GM06990 (cell line): ENCODE data around the gene ZNF281.

Experiments
- DNase-seq: peaks from one replicate; pipeline ENCODE4 v3.0.0-alpha.2; 2011; ENCODE audit not compliant: insufficient read length; ENCODE audit errors: extremely low read depth
- H3K27me3 ChIP-seq: replicated peaks from 2 replicates; pipeline ENCODE4 v1.6.0; 2011; ENCODE audit warnings: low read length; ENCODE audit not compliant: control insufficient read depth, insufficient read depth
- H3K36me3 ChIP-seq: 2 replicates; pipeline ENCODE4 v1.5.1; 2011; ENCODE audit warnings: low read length; ENCODE audit not compliant: control insufficient read depth, insufficient read depth
- H3K4me3 ChIP-seq: replicated peaks from 2 replicates; pipeline ENCODE4 v1.5.1; 2011; ENCODE audit warnings: low read depth, mild to moderate bottlenecking, control low read depth, low read length
- CTCF ChIP-seq: IDR thresholded peaks from 2 replicates; pipeline ENCODE4 v1.5.1; 2011; ENCODE audit warnings: low read length, control low read depth, mild to moderate bottlenecking, inconsistent platforms; ENCODE audit not compliant: insufficient read depth, poor library complexity, severe bottlenecking

ZNF281 gene

DNA sequence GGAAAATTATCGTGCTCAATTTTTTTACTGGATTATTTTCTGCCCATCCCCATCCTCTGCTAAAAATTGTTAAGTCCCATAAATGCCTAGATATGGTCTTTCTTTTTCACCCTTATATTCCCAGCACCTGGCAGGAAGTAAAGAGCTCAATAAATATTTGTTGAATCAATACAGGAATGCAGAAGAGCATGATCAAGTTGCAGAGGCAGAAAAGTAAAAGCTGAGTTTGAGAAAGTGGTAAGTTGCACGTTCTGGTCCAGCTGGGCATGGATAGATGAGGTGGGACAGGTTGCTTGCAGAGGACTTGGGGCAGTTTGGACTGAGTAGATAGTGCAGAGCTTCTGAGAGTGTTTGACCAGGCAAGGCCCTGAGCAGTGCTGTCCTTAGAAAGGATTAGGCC is 40.1 kb downstream of the ZNF281 start:
- H3K4me3 ChIP-seq = no peak overlapping the region
- no peak for DNase-seq
- H3K36me3 ChIP-seq = no peaks in the 10 kb centered on the region
- TF ChIP-seq CTCF = no peak
- H3K27me3 ChIP-seq = no peaks in the 10 kb centered on the region

DNA sequence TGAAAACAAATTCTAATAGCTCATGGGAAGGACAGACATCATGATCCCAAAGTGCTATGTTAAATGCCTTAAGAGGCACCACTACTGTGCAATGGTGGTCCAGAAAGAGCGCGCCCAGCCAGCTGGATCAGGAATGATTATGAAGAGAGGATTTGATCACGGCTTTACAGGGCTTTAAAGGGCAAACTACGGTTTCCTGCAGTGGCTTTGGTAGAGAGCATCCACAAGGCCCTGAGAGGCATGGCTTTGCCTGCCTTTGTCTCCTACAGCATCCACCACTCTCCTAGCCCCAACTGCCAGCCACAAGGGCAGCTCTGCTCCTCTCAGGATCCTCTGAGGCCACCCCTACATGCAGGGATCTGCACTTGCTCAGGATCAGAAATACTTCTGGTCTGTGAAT is 40.7 kb downstream of the ZNF281 start:
- no peak overlapping the region for H3K4me3 ChIP-seq
- no peaks in the 10 kb centered on the region for H3K27me3 ChIP-seq
- no peaks in the 10 kb centered on the region for H3K36me3 ChIP-seq
- no peak for DNase-seq
- no peak for TF ChIP-seq CTCF

DNA sequence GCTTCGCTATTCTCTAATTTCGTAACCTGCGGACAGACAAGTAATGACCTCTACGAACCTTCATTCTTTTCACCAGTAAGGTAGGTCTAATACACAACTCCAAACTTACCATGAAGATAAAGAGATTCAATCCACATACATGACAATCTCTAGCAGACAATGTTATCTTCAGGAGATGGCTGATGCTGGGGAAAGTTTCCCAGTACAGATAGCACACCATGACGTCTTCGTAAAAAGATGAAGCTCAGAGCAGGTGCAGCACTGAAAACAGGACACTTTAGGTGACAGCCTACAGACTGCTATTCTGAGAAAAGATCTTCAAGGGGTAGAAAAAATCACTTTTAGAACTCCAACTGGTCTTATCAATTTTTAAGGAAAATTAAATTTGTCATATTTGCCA is 41.3 kb downstream of the ZNF281 start:
- no peak for TF ChIP-seq CTCF
- H3K4me3 ChIP-seq = no peak overlapping the region

DNA sequence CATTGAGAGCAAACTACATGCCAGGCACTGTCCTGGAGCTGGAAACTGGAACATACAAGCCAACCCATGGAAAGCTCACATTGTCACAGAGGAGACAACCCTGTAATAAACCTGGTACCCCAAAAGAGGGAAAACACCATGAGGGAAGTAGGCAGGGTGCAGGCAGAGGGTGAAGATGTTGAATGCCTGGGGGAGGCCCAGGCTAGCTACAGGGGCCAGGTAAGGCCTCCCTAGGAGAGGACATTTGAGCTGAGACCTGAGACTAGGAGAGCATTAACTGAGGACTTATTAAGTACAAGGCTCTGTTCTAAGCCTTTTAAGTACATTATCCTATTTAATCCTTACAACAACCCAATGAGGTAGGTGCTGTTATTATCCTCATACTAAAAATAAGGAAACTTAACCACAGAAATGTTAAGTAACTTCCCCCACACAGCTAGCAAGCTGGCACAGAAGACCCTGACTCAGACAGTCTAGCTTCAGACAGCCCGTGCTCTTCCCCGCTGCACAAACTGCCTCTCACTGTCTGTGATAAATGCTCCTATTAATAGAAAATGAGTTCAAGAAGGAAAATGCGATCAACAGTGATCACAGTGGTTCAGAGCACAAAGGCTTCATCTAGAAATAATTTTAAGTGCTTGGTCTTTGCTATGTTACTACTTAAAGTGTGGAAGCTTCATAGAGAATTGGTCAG is 41.8 kb downstream of the ZNF281 start:
- no peak overlapping the region for H3K4me3 ChIP-seq
- no peaks in the 10 kb centered on the region for H3K36me3 ChIP-seq
- DNase-seq = no peak
- no peaks in the 10 kb centered on the region for H3K27me3 ChIP-seq
- no peak for TF ChIP-seq CTCF

More for the DNA sequence above, 41.3 kb downstream of the ZNF281 start:
- no peaks in the 10 kb centered on the region for H3K36me3 ChIP-seq
- no peaks in the 10 kb centered on the region for H3K27me3 ChIP-seq
- DNase-seq = no peak

DNA sequence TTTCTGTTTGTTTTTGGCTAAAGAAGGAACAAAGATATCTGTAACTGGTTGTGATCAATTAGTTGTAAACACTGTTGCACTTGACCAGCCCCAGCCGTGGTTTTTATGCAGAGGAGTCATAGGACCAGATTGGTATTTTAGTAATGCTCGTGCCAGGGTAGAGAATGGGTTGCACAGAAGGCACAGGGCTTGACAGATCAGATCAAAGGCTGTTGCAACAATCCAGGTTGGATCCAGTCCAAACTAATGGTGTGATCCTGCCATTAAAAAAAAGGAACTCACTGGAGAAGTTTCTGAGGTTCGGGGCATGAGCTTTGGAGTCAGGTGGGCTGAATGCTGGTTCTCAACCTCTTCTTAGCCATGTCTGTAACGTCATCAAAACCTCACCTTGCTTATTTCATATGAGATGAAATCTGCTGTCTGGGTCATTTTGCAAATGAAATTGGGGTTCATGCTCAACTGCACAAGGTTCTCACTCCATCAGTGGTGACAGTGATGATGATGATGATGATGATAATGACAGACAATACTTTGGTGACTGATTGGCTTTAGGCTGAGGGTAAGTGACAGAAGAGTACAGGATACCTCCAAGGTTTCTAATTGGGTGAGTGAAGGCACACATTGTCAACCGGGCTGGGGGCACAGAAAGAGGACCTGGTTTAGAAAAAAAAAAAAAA is 43.1 kb downstream of the ZNF281 start:
- Histone ChIP-seq H3K36me3 (no peaks in the 10 kb centered on the region), H3K27me3 (no peaks in the 10 kb centered on the region), H3K4me3 (no peak overlapping the region)
- TF ChIP-seq CTCF = no peak
- no peak for DNase-seq

DNA sequence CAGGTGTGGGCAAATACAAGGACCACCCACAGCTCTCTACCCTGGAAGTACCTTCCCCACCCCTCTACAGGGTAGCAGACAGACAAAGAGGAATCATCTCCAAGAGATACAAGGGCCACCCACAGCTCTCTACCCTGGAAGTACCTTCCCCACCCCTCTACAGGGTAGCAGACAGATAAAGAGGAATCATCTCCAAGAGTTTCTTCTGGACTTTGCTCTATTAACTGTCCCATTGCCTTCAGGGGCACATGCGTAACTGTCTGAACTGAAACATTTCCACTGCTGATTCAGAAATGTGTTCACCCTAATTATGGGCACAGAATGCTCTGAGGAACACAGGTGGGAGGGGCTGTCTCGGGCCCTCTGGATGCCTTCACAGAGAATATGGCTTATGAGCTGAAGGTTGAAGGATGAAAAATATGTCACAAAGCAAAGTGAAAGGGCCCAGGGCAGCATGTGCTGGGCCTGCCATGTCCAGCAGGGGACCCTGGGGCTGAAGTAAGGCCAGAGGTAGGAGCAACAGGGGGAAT is 43.9 kb downstream of the ZNF281 start:
- H3K27me3 ChIP-seq = no peaks in the 10 kb centered on the region
- TF ChIP-seq CTCF = no peak
- no peak for DNase-seq
- H3K36me3 ChIP-seq = no peaks in the 10 kb centered on the region
- H3K4me3 ChIP-seq = no peak overlapping the region
